NCI-H226 (cell line): ENCODE measurements around the gene STK38L.

Experiments used
- DNase-seq: peaks from one replicate; pipeline ENCODE4 v3.0.0-alpha.2; 2015

The STK38L gene

DNA sequence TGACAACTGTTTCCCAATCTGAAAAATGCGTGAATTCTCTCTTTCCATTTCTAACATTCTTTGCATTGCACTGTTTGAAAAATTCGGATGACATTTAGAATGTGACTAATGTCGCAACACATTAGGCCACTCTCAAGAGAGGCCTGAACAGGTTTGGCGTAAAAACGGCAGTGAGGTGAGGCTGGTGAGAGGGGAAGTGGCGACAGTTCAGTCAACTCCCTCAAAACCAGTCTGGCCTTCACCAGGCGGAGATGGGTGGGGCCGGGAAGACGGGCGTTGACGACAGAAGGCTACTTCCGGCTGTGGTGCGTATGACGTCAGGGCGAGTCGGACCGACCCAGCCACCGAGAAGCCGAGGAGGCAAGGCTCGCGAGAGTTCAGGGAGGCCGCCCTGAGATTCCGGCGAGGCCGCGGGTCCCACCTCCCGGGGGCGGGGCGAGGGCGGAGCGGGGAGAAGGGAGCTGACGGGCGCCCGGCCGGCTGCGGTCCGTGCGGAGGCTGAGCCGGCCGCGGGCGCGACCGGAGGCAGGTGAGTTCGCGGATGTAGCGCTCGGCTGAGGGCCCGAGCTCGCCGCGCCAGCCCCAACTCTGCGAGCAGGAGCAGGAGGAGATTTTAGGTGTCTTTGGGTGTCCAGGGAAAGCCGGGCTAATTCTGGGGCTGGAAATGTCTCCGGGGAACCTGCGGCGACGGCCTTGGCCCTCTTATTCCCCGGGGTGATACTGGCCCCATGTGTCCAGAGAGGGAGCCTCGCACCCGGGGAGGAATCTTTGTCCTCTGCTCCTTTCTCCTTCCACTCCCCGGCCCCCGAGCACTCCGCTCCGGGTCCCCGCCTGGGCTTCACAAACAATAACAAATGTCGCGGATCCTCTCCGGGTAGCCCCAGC is at the start of gene STK38L:
TSS of gene STK38L (plus strand) at position 483 of the 885 bp plus-strand sequence. CDS start 53,435 bp downstream, outside the sequence.
- DNase-seq: peak; percentile 93

GRCh38 chr12:27194644-27195043 is 49.4 kb upstream of the STK38L start:
- DNase-seq: no peak

- DNase-seq: no peak
Measured at GRCh38 chr12:27198036-27198435, 46.0 kb upstream of the STK38L start.

GRCh38 chr12:27199638-27200300 is 44.3 kb upstream of the STK38L start:
- no peak for DNase-seq

DNA sequence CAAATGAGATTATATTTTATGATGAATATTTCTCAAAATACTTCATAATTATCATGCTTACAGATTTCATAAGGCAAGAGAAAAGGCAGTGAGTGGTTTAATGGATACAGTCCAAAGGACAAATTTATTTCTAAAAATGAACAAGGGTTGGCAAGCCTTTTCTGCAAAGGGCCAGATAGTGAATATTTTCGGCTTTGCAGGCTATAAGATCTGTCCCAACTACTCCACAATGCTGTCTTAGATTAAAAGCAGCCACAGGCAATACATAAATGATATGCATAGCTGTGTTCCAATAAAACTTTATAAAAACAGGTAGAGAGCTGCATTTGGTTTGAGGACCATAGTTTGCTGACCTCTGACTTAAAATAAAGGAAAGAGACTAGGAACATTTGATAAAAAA is 42.9 kb upstream of the STK38L start:
- DNase-seq: no peak

DNA sequence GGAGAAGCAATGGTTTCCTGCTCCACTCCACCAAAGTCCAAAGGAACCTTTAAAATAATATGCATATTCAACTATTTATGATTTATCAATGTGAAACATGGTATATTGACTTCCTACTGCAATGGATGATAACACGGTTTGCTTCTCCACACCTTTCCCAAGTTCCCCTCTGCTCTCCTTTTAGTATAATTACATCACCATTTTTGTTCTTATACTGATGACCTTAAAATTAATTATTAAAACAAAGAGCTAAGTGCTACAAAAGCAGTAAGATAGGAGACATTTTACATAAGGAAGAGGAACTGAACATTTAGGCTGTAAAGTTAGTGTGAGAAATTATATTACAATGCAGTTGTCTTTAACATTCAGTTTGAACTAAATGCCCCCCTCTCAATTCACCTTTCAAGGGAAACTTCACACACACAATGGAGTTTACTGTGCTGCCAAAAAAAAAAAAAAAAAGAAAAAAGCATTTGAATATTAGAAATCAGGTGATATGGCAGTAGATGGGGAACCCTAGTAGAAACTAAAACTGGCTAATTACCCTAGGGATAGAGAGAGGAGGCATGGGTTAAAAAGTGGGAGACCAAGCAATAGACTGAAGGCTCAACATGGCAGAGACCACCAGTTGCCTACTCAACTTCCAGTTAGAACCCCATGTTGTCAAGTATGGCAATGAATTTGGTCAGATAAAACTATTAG is 37.1 kb upstream of the STK38L start:
- no peak for DNase-seq

- peak; percentile 18 for DNase-seq
Measured at GRCh38 chr12:27207615-27208413, 36.3 kb upstream of the STK38L start.

DNA sequence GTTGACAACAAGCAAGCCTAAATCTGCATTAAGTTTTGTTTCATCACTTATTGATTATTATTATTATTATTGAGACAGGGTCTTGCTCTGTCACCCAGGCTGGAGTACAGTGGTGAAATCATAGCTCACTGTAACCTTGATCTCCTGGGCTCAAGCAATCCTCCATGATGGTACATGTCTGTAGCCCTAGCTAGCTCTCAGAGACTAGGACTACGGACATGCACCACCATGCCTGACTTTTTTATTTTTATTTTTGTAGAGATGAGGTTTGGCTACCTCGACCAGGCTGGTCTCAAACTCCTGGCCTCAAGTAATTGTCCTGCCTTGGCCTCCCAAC is 35.7 kb upstream of the STK38L start:
- no peak for DNase-seq

GRCh38 chr12:27209257-27209910 is 34.7 kb upstream of the STK38L start:
- DNase-seq: no peak

GRCh38 chr12:27210187-27210586 is 33.9 kb upstream of the STK38L start:
- no peak for DNase-seq

- no peak for DNase-seq
Measured at GRCh38 chr12:27212861-27213260, 31.2 kb upstream of the STK38L start.

GRCh38 chr12:27213304-27213703 is 30.8 kb upstream of the STK38L start:
- no peak for DNase-seq

DNA sequence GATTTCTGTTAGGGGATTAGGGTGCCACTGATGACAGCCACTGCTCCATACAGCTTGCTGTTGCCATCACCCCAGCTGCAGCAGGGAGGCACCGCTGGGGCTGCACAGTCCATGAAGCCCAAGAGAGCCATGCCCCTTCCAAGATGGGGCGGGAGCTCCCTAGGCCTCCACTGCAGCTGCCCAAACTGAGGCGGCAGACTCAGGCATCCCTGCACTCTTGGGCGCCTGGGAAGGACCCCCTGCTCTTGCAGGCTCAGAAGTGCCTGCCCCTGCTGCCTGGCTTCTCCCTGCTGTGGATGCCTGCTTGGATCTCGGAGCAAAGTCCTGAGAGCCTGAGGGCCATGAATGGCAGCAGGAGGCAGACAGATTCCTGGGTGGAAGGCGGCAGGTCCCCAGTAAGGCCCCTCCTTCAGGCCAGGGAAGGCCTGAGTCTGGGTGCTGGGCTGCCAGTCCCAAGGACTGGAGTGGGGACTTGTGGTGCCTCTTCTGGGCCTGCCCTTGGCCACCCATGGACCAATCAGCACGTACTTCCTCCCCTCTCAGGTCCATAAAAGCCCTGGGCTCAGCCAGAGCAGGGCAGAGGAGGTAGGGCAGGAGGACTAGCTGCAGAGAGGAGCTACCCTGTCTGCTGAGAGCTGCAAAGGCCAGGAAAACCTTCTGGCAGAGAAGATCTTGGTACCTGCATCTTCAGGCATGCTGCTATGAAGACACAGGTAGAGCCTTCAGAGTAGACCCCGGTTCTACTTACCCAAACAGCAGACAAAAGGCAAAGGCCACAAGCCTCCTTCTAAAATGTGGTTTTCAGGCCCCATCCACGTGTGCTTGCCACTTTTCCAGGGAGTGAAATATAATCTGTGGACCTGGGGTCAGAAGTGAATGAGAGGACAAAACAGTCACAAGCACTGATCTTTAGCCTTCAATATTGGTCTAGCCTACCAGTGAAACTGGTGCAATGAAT is 30.0 kb upstream of the STK38L start:
- no peak for DNase-seq

- DNase-seq: no peak
Measured at GRCh38 chr12:27217590-27217989, 26.5 kb upstream of the STK38L start.

DNA sequence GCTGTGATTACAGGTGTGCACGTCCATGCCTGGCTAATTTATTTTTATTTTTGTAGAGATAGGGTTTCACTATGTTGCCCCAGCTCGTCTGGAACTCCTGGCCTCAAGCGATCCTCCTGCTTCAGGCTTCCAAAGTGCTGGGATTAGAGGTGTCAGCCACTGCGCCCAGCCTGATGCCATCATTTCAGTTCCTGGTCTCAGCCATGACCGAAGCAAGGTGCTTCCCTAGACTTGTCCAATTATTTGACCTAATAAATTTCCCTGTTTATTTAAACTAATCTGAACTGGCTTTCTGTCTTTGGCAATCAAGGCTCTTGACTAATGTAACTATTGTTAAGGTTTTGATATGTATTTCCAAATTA is 24.4 kb upstream of the STK38L start:
- no peak for DNase-seq

DNA sequence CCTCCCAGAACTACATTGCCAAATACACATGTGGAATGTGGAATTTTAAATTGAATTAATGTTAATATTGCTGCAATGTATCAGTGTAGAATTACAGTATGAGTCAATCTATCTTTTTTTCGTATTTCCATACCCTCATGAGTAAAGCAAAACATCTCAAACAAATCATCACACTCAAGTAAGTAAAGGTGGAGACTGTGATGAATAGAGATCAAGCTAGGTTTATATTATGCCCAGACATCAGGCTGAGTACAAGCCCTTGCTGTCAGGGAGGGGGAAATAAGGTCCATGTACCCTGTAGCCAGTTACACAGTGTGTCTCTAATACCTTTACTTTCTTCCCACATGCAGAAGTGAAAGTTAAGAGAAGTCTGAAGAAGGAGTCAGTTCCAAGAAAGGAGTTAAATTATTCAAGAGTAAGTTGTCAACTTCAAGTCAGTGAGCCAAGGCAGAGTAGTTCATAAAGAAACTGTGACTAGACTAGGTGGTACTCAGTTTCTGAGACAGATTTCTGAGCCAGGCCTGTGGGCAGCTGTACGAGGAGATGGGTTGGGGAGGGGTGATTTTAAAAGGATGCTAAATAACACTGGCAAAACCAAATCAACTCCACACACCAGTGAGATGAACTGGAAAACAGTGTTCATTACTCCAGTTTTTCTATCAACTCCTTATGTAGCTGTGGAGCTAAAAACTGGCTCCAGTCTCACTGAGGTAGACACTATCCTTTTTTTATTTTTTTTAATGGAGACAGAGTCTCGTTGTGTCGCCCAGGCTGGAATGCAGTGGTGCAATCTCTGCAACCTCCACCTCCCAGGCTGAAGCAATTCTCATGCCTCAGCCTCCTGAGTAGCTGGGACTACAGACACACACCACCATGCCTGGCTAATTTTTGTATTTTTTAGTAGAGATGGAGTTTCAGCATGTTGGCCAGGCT is 23.8 kb upstream of the STK38L start:
- no peak for DNase-seq

DNA sequence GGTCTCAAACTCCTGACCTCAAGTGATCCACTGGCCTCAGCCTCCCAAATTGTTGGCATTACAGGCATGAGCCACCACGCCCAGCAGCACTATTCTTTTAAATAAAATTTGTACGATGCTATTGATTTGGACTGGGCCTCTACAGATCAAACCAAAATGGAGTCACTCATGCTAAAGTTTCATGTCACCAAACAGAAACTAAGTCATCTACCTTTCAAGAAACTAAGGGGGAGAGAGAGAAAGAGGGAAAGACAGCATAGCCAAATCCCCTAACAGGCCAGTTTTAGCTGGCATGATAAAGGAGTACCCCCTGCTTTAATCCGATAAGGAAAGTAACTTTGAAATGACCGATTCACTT is 23.1 kb upstream of the STK38L start:
- no peak for DNase-seq

GRCh38 chr12:27221625-27222387 is 22.3 kb upstream of the STK38L start:
- DNase-seq: no peak

DNA sequence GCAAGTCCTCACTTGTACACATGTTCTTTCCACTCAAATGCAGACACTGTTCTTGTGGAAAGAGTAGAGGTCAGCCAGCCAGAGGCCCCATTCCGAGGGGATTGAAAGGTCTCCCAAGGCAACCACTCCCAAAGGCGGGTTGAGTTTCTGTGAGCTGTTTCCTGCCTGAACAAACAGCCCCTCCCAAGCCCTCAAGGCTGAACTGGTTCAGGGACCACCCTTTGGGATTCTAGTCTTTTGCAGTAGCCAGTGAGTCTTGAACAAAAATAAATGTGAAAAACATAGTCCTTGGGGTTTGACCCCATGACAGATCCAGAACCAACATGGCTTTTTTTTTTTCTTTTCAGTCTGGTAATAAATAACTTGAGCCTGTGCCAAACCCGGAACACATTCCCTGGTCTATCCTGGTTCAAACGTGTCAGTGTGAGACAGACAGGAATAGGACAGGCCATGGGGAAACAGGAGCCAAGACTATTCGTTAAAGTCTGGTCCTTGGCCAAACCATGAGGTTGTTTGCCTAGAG is 17.6 kb upstream of the STK38L start:
- no peak for DNase-seq
